Left lung (tissue), 10 donors: ENCODE measurements around the gene DLGAP4. TPM values are rescaled to one million over a fixed set of nuclear protein-coding genes. Genes with fewer than 3 reads are reported as not detected.

ENCODE experiments used
- ATAC-seq: fragments of 200-7000 bp; cut with Tn5 transposase; one replicate; pipeline ENCODE4 v1.9.1; 2020; ENCODE audit warnings: moderate library complexity
- DNase-seq, 4 donors: peaks; one replicate each; pipeline ENCODE4 v3.0.0-alpha.2; 2013 to 2020
- H3K27ac ChIP-seq, 2 donors: fragments of 200-600 bp; sonication (generic) in 1 of 2; one replicate each; pipeline versions ENCODE4 v1.5.0 to v1.8.0; 2020 to 2021
- H3K27me3 ChIP-seq, 2 donors: fragments of 200-600 bp; sonication (generic) in 1 of 2; one replicate each; pipeline versions ENCODE4 v1.5.0 to v1.8.0; 2020 to 2021
- H3K36me3 ChIP-seq, 2 donors: fragments of 200-600 bp; sonication (generic) in 1 of 2; one replicate each; pipeline versions ENCODE4 v1.5.0 to v1.8.0; 2020 to 2021
- H3K4me1 ChIP-seq, 2 donors: fragments of 200-600 bp; one replicate each; pipeline ENCODE4 v1.8.0; 2021
- H3K4me3 ChIP-seq, 2 donors: fragments of 200-600 bp; sonication (generic) in 1 of 2; one replicate each; pipeline versions ENCODE4 v1.5.0 to v1.8.0; 2020 to 2021; ENCODE audit warnings: mild to moderate bottlenecking in 1 of 2
- H3K9me3 ChIP-seq, 2 donors: fragments of 200-600 bp; sonication (generic) in 1 of 2; one replicate each; pipeline versions ENCODE4 v1.5.0 to v1.8.0; 2020 to 2021
- intact Hi-C, 2 donors: fragments of 100-400 bp; cut with DNase I; formaldehyde crosslinking; loops; one replicate each; pipeline versions ENCODE4 v1.11.2 to v1.14.2; 2022
- polyA plus RNA-seq, 6 donors: library from polyadenylated mRNA; unstranded; fragments of 120-200 nt; gene quantifications; one replicate each; pipeline ENCODE4 v1.2.1, GENCODE V29; 2013; ENCODE audit not compliant: insufficient read length in 6 of 6
- total RNA-seq, 2 donors: library from RNA; stranded (reverse); fragmentation: NEBNext Ultra II Directional; extraction: Animal tissue kit (Norgen Biotek cat#: 25700); gene quantifications; one replicate each; pipeline ENCODE4 v1.2.1, GENCODE V29; 2021
- TF ChIP-seq, protein P1 (sequence below), 2 donors: fragments of 200-600 bp; sonication (generic) in 1 of 2; IDR thresholded peaks; one replicate each; pipeline versions ENCODE4 v1.5.0 to v1.8.0; 2021; ENCODE audit warnings: antibody characterized with exemption in 2 of 2
- donor health status: DM: no; HTN: yes; CAD: no.
- donor health status: DM: no; HTN: no; CAD: no.

DLGAP4 gene
- total and polyA plus RNA-seq, 8 donors = 53.5 to 84.3 (median 72.1) TPM

DNA sequence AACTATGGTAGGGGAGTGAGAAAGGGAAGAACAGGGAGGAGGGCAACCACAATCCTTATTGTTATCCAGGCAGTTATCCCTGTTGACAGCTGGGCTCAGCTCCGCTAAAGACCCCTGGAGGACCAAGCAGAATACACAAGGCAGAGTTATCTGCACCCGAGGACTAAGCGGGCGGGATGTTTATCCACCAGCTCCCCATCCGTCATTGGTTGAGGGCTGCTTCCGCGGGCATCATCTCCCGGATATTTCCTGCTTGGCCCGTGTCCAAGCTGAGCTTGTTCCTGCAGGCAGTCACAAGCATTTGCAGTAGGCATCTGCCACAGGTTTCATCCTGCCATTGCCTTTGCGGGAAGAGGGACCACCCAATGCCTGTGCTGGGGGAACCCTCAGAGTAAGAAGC, 102.1 kb downstream of the DLGAP4 start:
- peaks cover 0 to 10% of the 10 kb centered on the region in 2 donors for H3K27me3 ChIP-seq
- no peaks in the 10 kb centered on the region for H3K4me1 ChIP-seq
- intact Hi-C loops = no loop called here
- no peak overlapping the region for H3K4me3 ChIP-seq
- ATAC-seq = no peak
- no peak overlapping the region for H3K27ac ChIP-seq
- DNase-seq = peak in 1 of 4 donors; percentile 25
- H3K36me3 ChIP-seq = no peaks in the 10 kb centered on the region
- H3K9me3 ChIP-seq = no peaks in the 10 kb centered on the region
- TF ChIP-seq, protein P1, sequence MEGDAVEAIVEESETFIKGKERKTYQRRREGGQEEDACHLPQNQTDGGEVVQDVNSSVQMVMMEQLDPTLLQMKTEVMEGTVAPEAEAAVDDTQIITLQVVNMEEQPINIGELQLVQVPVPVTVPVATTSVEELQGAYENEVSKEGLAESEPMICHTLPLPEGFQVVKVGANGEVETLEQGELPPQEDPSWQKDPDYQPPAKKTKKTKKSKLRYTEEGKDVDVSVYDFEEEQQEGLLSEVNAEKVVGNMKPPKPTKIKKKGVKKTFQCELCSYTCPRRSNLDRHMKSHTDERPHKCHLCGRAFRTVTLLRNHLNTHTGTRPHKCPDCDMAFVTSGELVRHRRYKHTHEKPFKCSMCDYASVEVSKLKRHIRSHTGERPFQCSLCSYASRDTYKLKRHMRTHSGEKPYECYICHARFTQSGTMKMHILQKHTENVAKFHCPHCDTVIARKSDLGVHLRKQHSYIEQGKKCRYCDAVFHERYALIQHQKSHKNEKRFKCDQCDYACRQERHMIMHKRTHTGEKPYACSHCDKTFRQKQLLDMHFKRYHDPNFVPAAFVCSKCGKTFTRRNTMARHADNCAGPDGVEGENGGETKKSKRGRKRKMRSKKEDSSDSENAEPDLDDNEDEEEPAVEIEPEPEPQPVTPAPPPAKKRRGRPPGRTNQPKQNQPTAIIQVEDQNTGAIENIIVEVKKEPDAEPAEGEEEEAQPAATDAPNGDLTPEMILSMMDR (IDR thresholded peaks at IDR 0.05) = no peak

DNA sequence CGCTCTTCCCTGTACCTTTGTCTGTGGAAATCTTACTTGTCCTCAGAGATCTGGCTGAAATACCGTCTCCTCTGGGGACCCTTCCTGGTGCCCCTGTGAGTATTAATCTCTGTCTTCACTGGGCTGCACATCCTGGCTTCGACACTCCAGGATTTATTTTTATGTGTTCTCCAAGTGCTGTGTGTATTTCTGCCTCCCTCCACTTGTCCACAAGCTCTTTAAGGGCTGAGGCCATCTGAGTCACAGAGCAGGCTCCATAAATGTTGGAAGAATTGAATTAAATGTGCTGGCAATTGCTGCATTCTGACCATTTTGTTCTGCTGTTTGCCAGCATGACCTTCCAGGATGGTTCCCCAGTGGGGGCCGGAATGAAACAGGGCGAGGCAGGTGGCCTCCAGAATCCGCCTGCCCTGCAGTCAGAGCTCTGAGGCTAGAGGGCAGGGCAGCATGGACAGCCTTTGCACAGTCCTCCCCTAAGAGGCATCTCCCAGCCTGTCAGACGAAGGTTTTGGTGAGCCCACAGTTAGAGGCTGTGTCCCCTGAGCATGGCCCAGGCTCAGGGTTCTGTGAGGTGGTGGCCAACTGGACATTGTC, 105.8 kb downstream of the DLGAP4 start:
- no peaks in the 10 kb centered on the region for H3K36me3 ChIP-seq
- no peaks in the 10 kb centered on the region for H3K9me3 ChIP-seq
- H3K27me3 ChIP-seq = no peaks in the 10 kb centered on the region
- intact Hi-C loops = no loop called here
- TF ChIP-seq, protein P1 (IDR thresholded peaks at IDR 0.05) = no peak
- DNase-seq (peak in 1 of 4 donors; percentile 39), ATAC-seq (no peak)
- H3K4me3 ChIP-seq = no peak overlapping the region
- no peak overlapping the region for H3K27ac ChIP-seq
- no peaks in the 10 kb centered on the region for H3K4me1 ChIP-seq

DNA sequence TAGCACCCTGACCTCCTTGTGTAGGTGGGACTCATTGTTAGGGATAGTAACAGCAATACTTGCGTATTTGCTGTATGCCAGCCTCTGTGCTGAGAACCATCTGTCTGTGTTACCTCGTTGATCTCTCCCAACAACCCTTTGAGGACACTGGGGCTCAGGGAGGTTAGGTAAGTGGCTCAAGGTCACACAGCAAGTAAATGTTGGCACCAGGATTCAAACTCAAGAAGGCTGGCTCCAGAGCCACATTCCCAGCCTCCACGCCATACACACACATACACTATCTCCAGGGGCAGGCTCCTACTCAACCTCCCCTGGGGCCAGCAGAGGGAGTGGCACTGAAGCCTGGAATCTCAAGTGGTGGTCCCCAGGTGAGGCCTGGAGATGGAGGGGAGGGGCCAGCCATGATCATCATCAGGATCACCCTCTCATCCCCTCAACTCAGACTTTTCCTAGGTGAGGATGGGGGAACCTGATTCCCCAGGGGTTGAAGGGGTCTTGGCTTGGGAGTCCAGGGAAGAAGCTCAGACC, 109.4 kb downstream of the DLGAP4 start:
- Histone ChIP-seq H3K27me3 (peaks cover 0 to 4% of the 10 kb centered on the region in 2 donors), H3K4me3 (no peak overlapping the region), H3K36me3 (no peaks in the 10 kb centered on the region), H3K4me1 (no peaks in the 10 kb centered on the region), H3K27ac (no peak overlapping the region), H3K9me3 (no peaks in the 10 kb centered on the region)
- ATAC-seq (no peak), DNase-seq (no peak)
- TF ChIP-seq, protein P1 (IDR thresholded peaks at IDR 0.05) = no peak
- intact Hi-C loops = no loop called here

DNA sequence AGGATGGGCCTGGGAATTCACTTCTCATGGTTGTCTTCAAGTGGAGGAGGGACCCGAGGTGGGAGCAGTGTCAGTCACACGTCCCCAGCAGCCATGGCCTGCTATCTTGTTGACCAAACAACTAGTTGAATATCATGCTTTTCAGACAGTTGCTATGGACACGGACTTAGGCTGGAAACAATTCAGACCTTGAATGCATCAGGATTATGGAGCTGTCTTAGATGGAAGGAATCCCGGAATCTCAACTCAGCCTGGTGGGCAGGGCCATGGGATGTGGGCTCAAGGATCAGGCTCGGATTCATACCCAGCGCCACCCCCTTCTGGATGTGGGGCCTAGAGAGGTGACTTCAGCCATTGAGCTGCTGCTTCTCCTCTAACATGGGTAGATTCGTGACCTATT, 112.6 kb downstream of the DLGAP4 start:
- H3K36me3 ChIP-seq = no peaks in the 10 kb centered on the region
- DNase-seq (no peak), ATAC-seq (no peak)
- no peaks in the 10 kb centered on the region for H3K4me1 ChIP-seq
- TF ChIP-seq, protein P1 (IDR thresholded peaks at IDR 0.05) = no peak
- no peak overlapping the region for H3K4me3 ChIP-seq
- no peak overlapping the region for H3K27ac ChIP-seq
- peaks cover 0 to 15% of the 10 kb centered on the region in 2 donors for H3K27me3 ChIP-seq
- intact Hi-C loops = no loop called here
- no peaks in the 10 kb centered on the region for H3K9me3 ChIP-seq

DNA sequence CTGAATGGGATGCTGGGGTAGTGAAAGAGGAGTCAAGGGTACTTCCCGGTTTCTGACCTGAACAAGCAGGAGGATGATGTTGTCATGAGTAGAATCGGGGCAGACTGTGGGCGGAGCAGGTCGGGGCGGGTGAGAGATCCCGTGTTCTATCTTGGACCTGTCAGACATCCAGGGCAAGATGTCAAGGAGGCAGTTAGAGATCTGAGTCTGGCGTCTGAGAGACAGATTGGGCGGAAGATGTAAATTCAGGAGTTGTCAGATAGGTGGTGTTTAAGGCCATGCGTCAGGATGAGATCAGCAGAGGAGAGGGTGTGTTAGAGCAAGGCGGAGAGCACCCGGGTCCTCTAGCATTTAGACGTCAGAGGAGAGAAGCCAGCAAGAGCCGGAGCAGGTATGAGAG, 115.5 kb downstream of the DLGAP4 start:
- no peaks in the 10 kb centered on the region for H3K9me3 ChIP-seq
- peaks cover 0 to 15% of the 10 kb centered on the region in 2 donors for H3K27me3 ChIP-seq
- H3K36me3 ChIP-seq = no peaks in the 10 kb centered on the region
- H3K4me1 ChIP-seq = no peaks in the 10 kb centered on the region
- DNase-seq (no peak), ATAC-seq (no peak)
- no peak overlapping the region for H3K27ac ChIP-seq
- intact Hi-C loops = no loop called here
- TF ChIP-seq, protein P1 (IDR thresholded peaks at IDR 0.05) = no peak
- H3K4me3 ChIP-seq = no peak overlapping the region
